GM12864 (cell line): ENCODE results near the gene PIP4K2C.

Experiments used
- DNase-seq: peaks from one replicate; pipeline ENCODE4 v3.0.0-alpha.2; 2011; ENCODE audit warnings: low read depth
- H3K4me3 ChIP-seq: 2 replicates; pipeline ENCODE4 v1.5.1; 2011; ENCODE audit warnings: mild to moderate bottlenecking, low read depth, low read length, control low read depth
- TF ChIP-seq, protein P1 (sequence below): IDR thresholded peaks from 2 replicates; pipeline ENCODE4 v1.5.1; 2011; ENCODE audit warnings: low read depth, mild to moderate bottlenecking, moderate library complexity, low read length, control low read depth, inconsistent platforms; ENCODE audit errors: missing control alignments

The PIP4K2C gene

DNA sequence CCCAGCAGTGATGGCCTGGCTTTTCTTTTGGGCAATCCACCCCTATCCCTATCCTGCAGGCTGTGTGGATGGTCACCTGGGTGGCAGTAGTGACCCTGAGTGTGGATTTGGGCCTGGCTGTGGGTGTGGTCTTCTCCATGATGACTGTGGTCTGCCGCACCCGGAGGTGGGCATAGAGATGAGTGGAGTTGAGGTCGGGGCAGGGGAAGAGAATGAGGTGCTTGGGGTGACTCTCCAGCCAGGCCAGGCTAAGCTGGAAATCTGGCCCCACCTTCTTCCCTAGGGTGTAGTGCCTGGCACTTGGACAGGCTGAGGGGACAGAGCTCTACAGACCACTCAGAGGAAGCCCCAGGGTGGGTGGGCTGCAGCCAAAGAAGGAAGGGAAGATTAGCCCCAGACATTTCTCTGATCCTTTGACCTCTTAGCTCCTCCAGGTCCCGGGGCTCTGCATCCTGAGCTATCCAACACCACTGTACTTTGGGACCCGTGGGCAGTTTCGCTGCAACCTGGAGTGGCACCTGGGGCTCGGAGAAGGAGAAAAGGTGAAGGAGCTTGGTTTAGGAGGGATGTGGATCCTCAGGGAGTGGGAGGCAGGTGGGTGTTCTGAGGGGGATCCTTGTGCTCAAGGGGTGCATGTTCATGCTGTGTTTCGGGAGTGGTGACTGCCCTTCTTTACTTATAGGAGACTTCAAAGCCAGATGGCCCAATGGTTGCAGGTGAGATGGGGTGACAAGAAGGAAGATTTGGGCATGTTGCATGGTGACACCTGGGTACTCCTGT lies 33.6 kb downstream of the PIP4K2C start:
- TF ChIP-seq, protein P1, sequence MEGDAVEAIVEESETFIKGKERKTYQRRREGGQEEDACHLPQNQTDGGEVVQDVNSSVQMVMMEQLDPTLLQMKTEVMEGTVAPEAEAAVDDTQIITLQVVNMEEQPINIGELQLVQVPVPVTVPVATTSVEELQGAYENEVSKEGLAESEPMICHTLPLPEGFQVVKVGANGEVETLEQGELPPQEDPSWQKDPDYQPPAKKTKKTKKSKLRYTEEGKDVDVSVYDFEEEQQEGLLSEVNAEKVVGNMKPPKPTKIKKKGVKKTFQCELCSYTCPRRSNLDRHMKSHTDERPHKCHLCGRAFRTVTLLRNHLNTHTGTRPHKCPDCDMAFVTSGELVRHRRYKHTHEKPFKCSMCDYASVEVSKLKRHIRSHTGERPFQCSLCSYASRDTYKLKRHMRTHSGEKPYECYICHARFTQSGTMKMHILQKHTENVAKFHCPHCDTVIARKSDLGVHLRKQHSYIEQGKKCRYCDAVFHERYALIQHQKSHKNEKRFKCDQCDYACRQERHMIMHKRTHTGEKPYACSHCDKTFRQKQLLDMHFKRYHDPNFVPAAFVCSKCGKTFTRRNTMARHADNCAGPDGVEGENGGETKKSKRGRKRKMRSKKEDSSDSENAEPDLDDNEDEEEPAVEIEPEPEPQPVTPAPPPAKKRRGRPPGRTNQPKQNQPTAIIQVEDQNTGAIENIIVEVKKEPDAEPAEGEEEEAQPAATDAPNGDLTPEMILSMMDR: no peak
- no peak for DNase-seq
- no peak overlapping the region for H3K4me3 ChIP-seq

DNA sequence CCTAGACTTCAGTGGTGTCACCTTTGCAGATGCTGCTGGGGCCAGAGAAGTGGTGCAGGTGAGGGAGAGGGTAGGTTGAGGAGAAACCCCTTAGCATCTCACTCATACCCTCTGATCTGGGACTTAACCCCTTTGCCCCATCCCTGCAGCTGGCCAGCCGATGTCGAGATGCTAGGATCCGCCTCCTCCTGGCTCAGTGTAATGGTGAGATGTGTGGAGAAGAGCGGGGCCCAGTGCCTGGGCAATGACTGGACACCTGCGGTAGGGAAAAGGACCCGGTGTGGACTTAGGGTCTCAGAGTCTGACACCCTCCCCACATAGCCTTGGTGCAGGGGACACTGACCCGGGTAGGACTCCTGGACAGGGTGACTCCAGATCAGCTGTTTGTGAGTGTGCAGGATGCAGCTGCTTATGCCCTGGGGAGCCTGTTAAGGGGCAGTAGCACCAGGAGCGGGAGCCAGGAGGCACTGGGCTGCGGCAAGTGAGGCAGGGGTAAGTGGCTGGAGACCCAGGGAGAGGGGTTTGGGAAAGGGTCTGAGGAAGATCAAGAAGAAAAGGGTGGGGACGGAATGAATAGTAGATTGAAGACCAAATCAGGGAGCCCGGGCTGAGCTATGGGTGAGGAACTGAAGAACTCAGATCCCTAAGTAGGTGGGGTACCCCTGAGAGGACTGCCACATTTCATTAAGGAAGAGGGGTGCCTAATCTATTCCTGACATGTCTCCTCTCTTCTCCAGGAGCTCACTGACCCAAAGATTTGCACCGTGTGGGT lies 34.5 kb downstream of the PIP4K2C start:
- TF ChIP-seq, protein P1: no peak
- H3K4me3 ChIP-seq: no peak overlapping the region

DNA sequence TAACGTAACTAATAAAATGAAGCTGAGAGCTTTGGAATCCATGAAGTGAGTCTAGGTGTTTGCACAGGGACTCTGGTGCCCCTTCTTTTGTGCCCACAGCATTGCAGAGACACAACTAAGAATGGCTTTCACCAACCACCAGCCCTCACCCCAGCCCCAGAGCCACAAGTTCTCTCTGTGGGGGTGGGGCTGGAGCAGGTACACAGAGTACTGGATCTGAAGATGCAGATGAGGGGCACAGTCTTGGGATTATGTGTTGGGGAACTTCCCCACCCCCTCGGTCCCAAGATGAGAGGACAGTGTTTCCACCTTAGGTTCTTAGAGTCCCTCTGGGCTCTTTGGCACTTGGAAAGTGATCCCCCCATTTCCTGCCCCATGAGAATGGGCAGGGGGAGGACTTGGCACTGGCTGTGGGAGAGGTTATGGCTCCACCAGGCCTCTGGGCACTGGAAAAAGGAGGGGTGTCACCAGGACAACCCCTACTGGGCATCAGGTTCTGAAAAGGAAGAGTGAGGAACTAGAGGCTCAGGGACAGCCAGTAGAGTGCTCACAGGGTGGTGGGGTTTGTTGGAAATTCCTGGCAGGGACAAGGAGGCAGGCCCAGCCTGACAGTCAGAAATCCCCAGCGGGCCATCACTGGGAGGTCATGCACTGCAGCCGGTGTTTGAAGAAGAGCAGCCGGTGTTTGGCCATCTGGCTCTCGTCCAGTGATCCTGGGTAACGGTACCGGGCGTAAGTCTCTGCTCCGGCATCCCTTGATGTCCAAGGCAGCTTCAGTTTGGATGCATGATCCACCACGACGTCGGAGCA lies 35.3 kb downstream of the PIP4K2C start:
- TF ChIP-seq, protein P1: no peak
- no peak for DNase-seq
- H3K4me3 ChIP-seq: no peak overlapping the region

More for the DNA sequence above, 34.5 kb downstream of the PIP4K2C start:
- DNase-seq: no peak

DNA sequence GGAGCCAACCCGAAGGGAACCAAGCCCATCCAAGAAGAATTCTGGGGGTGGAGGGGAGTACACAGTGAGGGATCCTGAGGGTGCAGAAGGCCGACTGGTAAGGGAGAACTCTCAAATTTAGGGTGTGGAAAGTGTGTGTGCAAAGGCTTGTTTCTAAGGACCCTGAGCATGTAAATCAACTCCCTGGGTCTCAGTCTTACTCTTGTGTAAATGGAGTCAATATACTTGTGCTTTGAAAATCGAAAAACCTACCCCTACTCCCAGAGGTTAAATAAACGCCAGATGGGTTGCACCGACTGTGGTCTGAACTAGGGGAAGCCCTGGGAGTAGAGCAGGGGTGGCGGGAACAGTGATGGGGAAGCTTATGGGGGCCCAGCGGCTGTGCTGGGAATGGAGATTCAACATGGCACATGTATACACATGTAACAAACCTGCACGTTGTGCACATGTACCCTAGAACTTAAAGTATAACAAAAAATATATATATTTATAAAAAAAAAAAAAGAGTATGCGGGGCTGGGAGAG lies 36.0 kb downstream of the PIP4K2C start:
- DNase-seq: no peak
- no peak overlapping the region for H3K4me3 ChIP-seq
- TF ChIP-seq, protein P1: no peak

DNA sequence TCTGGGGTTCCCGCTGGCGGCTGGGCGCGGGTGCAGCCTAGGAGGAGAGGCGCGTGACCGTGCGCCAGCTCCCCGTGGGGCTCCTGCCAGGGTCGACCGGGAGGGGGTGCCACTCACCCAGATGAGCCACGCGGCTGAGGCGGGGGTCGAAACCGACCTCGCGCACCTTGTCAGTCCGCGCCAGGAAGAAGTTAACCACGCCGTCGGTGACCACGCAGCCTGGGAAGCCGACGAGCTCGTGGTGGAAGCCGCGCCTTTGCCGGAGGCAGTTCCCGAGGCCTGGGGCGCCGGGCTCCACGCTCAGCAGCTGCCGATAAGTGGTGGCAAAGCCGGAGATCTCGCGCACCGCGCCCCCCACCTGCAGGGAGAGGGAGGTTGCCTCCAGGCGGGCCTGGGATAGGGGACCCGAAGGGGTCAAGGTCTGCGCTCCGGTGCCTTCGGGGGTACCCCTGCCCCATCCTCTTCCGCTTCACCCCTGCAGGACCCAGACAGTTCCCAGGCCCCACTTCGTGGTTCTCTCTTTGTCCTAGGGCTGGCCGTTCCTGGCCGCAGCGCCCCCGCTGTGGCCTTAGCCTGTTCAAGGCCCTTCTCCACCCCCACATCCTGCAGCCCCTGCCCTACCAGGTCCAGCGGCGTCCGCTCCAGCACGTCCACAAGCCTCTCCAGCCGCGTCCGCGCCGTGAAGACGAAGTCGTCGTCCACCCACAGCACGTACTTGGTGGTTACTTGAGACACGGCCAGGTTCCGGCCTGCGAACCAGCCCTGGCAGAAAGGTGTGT lies 36.7 kb downstream of the PIP4K2C start:
- TF ChIP-seq, protein P1: peak; percentile 27
- DNase-seq: no peak
- no peak overlapping the region for H3K4me3 ChIP-seq
